Fibroblast of mammary gland (primary cell): ENCODE data around the gene PRM3.

Experiments
- DNase-seq: peaks from one replicate; pipeline ENCODE4 v3.0.0-alpha.2; 2010; ENCODE audit warnings: low read depth
- H3K4me3 ChIP-seq: 2 replicates; pipeline ENCODE4 v1.5.1; 2011; ENCODE audit warnings: low read depth, mild to moderate bottlenecking, low read length, moderate library complexity; ENCODE audit not compliant: control insufficient read depth
- TF ChIP-seq, protein P1 (sequence below): conservative IDR thresholded peaks from 2 replicates; pipeline ENCODE4 v1.5.1; 2011; ENCODE audit warnings: low read depth, low read length, inconsistent platforms; ENCODE audit not compliant: control insufficient read depth, insufficient read depth

The PRM3 gene

DNA sequence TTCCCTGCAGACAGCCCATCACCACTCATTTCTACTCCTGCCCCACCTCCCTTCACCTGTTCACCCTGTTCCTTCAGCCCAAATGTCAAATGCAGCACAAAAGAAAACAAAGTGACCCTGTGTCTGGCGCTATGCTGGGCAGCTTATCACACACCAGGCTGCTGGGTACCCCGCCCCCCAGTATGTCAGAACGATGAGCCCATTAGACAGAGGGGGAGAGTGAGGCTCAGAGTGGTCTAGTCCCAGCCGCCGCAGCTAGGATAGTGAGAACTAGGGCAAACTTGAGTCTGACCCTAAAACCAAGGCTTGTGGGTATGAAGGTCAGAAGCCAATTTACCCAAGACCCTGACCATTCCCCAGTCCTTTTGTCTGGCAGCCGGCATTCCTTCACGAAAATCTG lies 8.3 kb downstream of the PRM3 start:
- no peak overlapping the region for H3K4me3 ChIP-seq
- TF ChIP-seq, protein P1, sequence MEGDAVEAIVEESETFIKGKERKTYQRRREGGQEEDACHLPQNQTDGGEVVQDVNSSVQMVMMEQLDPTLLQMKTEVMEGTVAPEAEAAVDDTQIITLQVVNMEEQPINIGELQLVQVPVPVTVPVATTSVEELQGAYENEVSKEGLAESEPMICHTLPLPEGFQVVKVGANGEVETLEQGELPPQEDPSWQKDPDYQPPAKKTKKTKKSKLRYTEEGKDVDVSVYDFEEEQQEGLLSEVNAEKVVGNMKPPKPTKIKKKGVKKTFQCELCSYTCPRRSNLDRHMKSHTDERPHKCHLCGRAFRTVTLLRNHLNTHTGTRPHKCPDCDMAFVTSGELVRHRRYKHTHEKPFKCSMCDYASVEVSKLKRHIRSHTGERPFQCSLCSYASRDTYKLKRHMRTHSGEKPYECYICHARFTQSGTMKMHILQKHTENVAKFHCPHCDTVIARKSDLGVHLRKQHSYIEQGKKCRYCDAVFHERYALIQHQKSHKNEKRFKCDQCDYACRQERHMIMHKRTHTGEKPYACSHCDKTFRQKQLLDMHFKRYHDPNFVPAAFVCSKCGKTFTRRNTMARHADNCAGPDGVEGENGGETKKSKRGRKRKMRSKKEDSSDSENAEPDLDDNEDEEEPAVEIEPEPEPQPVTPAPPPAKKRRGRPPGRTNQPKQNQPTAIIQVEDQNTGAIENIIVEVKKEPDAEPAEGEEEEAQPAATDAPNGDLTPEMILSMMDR = no peak
- no peak for DNase-seq

DNA sequence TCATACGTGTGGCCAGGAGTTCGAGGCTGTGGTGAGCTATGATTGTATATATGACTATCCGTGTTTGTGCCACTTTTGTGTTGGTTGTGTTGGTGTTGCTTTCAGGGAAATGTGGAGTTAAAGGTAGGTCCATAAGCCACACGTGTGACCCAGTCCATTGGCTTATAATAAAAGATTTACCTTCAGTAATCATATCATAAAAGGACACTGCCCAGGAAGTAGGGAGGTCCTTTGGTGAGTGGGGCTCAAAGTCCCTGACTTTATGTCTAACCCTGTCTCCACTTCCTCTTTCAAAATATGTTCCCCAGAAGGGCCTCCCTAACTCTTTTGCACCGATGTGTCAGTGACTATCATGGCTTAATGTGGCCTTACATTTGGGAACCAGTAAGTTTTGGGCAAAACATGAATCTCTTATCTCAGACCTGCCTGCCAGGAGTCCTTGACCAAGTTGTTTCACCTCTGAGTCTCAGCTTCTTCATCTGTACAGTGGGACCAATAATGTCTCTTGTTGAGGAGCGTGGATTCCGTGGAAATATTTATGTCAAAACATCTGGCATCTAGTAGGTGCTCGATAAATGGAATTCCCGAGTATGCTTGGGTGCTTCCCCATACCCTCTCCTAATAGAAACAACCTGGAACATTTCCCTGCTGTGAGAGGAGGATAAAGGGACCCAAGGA lies 9.1 kb downstream of the PRM3 start:
- TF ChIP-seq, protein P1 = no peak
- H3K4me3 ChIP-seq = no peak overlapping the region
- no peak for DNase-seq

DNA sequence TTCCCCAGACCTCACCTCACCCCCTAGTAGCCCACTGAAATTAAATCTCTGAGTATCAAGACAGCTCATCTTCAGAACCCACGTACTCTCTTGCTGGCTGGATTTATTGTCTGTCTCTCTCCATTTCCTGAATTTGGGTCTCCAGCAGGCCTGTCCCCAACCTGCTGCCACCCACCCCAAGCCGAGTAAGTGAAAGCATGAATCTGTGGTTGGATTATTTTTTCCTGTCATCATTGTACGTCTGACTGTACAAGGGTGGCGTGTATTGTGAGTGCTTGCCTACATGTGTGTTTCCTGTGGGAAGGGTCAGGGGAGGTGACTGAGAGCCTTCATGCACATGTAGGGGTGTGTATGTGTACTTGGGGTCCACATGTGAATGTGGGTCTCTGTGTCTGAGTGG lies 9.7 kb downstream of the PRM3 start:
- no peak overlapping the region for H3K4me3 ChIP-seq
- no peak for DNase-seq
- TF ChIP-seq, protein P1 = no peak

DNA sequence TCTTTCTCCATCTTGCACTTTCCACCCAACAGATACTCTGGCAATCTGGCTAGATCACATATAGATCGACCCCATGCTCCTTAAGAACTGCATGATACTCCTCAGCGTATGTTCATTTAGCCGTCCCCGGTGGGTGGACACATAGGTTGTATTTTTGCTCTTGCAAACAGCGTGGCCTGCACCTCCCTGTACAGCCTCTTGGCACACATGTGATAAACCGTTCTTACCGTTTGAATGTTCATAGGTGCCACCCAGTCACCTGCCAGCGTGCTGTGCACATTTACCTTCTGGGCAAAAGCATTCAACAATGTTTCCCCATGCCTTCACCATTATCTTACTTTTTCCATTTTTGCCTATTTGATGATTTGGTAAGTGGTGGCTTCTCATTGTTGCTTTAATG lies 10.5 kb downstream of the PRM3 start:
- H3K4me3 ChIP-seq = no peak overlapping the region
- DNase-seq = no peak
- TF ChIP-seq, protein P1 = no peak

GRCh38 chr16:11260596-11260966 lies 12.8 kb downstream of the PRM3 start:
- no peak overlapping the region for H3K4me3 ChIP-seq
- TF ChIP-seq, protein P1 = no peak
- DNase-seq = no peak

GRCh38 chr16:11259655-11260595 lies 13.5 kb downstream of the PRM3 start:
- H3K4me3 ChIP-seq = no peak overlapping the region
- no peak for DNase-seq
- TF ChIP-seq, protein P1 = no peak
